Fibroblast of the aortic adventitia (primary cell): ENCODE data around the gene BCHE. TPM values are rescaled to one million over a fixed set of nuclear protein-coding genes. Genes with fewer than 3 reads are reported as not detected.

Experiments
- DNase-seq: peaks from one replicate; pipeline ENCODE4 v3.0.0-alpha.2; 2010; ENCODE audit warnings: low read depth
- H3K4me3 ChIP-seq: 2 replicates; pipeline ENCODE4 v1.5.1; 2011; ENCODE audit warnings: low read depth, mild to moderate bottlenecking, control low read depth, low read length, moderate library complexity
- total RNA-seq: library from RNA; depleted of rRNA; stranded (reverse); fragments of >200 nt; gene quantifications from 2 replicates; pipeline ENCODE4 v1.2.3, GENCODE V29; 2012; ENCODE audit warnings: low replicate concordance
- TF ChIP-seq, protein P1 (sequence below): IDR thresholded peaks from 2 replicates; pipeline ENCODE4 v1.5.1; 2011; ENCODE audit warnings: mild to moderate bottlenecking, low read length, control low read depth, inconsistent platforms; ENCODE audit not compliant: insufficient read depth

The BCHE gene
- total RNA-seq, 1 donor, result 5.7 TPM

- TF ChIP-seq, protein P1, sequence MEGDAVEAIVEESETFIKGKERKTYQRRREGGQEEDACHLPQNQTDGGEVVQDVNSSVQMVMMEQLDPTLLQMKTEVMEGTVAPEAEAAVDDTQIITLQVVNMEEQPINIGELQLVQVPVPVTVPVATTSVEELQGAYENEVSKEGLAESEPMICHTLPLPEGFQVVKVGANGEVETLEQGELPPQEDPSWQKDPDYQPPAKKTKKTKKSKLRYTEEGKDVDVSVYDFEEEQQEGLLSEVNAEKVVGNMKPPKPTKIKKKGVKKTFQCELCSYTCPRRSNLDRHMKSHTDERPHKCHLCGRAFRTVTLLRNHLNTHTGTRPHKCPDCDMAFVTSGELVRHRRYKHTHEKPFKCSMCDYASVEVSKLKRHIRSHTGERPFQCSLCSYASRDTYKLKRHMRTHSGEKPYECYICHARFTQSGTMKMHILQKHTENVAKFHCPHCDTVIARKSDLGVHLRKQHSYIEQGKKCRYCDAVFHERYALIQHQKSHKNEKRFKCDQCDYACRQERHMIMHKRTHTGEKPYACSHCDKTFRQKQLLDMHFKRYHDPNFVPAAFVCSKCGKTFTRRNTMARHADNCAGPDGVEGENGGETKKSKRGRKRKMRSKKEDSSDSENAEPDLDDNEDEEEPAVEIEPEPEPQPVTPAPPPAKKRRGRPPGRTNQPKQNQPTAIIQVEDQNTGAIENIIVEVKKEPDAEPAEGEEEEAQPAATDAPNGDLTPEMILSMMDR, result no peak
- no peak overlapping the region for H3K4me3 ChIP-seq
- no peak for DNase-seq
Observed at GRCh38 chr3:165786013-165786412, 51.2 kb downstream of the BCHE start.

DNA sequence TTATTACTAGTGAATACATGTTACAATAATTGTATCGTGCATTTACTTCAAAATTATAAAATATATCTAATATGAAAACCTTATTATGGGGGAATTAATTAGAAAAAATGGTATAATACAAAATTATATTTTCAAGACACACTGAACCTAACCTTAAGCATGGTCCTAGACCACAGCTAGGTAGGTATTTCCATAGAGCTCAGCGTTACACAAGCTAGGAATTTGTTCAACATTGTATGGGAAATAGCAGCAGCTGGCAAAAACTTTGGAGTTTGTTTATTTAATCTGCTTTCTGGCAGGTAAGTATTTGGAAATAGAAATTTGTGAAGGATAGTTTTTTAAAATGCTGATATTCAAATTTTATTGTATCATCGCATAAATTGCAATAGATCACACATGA, 52.9 kb downstream of the BCHE start:
- H3K4me3 ChIP-seq, result no peak overlapping the region
- TF ChIP-seq, protein P1, result no peak
- DNase-seq, result no peak

DNA sequence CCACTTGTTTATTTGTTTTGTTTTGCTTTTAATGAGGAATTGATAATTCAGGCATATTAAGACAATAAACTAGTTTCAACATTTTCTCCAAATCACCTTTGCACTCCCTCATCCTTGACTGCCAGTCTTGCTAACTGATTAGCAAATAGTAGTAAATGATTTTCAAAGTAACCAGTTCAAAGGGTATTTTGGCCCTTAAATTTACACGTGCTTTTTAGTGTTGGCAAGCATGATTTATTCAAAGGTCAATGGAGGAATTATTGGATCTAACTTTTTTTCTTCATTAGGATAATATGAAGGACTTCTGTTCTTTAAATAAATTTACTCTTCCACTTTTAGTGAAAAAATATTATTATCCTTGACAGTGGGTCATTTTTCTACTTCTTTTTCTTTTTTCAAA, 53.8 kb downstream of the BCHE start:
- DNase-seq, result no peak
- TF ChIP-seq, protein P1, result no peak
- H3K4me3 ChIP-seq, result no peak overlapping the region

DNA sequence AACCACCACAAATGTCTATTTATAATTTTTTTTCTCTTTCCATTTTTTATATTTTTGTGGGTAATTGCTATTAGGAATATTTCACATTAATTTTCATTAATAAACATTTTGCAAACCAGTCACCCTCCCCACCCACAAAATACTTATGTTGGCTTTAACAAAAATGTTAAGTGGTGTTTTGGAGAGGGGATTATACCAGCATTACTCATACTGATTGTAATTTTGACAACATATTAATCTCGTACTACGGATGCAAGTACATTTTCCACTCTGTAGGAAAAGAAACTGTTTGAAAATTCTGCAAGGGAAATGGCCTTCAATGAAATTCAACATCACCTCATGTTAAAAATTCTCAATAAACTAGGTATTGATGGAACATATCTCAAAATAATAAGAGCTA, 58.3 kb downstream of the BCHE start:
- DNase-seq, result no peak
- TF ChIP-seq, protein P1, result no peak
- no peak overlapping the region for H3K4me3 ChIP-seq

DNA sequence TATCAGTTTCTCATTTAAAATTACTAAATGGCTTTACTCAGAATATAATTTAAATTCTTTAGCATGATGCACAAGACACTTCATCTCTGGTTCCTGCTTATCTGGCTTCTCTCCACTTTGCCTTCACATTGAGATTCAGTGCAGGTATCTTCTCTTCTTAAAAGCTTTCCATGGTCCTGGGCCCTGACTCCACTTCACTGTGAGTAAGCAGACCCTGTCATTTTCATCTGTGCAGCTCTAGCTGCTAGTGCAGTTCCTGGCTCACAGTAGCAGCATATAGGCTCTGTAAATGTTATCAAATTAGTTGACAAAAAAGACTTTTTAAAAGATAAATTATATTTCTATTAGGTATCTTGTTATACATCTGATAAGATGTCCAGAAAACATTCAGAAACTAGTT, 58.8 kb downstream of the BCHE start:
- DNase-seq, result no peak
- no peak overlapping the region for H3K4me3 ChIP-seq
- TF ChIP-seq, protein P1, result no peak

GRCh38 chr3:165775824-165776223, 61.4 kb downstream of the BCHE start:
- TF ChIP-seq, protein P1, result no peak
- H3K4me3 ChIP-seq, result no peak overlapping the region
- no peak for DNase-seq

DNA sequence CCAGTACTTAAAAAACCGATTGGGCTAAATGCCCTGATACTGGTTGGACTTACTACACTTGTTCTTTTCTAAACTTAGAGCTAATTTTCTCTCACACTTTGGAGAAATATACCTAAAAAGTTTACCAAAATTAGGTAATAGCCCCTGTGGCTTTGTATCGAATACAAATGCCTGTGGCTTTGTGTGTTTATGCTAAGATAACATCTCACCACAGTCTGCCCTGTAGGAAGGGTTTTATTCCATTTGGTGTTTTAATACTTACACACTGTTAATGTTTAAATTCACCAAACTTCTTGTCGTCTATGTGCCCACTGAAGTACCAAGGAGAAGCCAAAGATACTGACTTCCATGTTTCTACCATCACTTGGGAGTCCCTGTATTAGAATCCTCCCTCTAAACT, 66.4 kb downstream of the BCHE start:
- TF ChIP-seq, protein P1, result no peak
- no peak overlapping the region for H3K4me3 ChIP-seq
- no peak for DNase-seq
